ENCODE measurements around the gene ARHGAP26. TPM values are rescaled to one million over a fixed set of nuclear protein-coding genes. Genes with fewer than 3 reads are reported as not detected.
A peak's percentile ranks its signal among the peaks of the same experiment; 100 is the strongest.

The ARHGAP26 gene
- total and polyA plus RNA-seq, 2 donors (not counting 3 experiments of a cell fraction or from before 2014, with no cell fraction given): 3.1 to 16.2 TPM

- intact Hi-C loops (cut with micrococcal nuclease) (no loop called here), dilution Hi-C loops (cut with MboI; ENCODE audit: extremely low pct_ligation_motif_present, low sequenced_read_pairs) (no loop called here)
- H3K4me2 ChIP-seq (ENCODE audit: insufficient read depth, low read length): no peak overlapping the region
- H3K27me3 ChIP-seq (ENCODE audit: control insufficient read depth in 2 of 2, insufficient read depth in 2 of 2, low read length in 2 of 2): no peaks in the 10 kb centered on the region
- peak; percentile 8 for FAIRE-seq
- TF ChIP-seq JUN (IDR thresholded peaks at IDR 0.05; ENCODE audit: borderline replicate concordance, insufficient read depth, insufficient read length, low read depth): no peak
- TF ChIP-seq POLR2AphosphoS5 (IDR thresholded peaks at IDR 0.05; ENCODE audit: insufficient read depth, low read depth, low read length): no peak
- TF ChIP-seq GATA2 (IDR thresholded peaks at IDR 0.05; ENCODE audit: insufficient read depth, insufficient read length, low read depth, low read length): no peak
- TF ChIP-seq FOS (IDR thresholded peaks at IDR 0.05; ENCODE audit: borderline replicate concordance, insufficient read depth, low read length): no peak
- no peak for TF ChIP-seq POLR2A (IDR thresholded peaks at IDR 0.05; ENCODE audit: low read depth, low read length)
- TF ChIP-seq CTCF (IDR thresholded peaks at IDR 0.05; ENCODE audit: extremely low read depth in 1 of 2, insufficient read depth in 1 of 2, low read depth in 1 of 2, low read length in 2 of 2): no peak
- no peak for TF ChIP-seq EZH2 (IDR thresholded peaks at IDR 0.05; ENCODE audit: borderline replicate concordance, low read depth, low read length, severe bottlenecking)
- TF ChIP-seq MAX (IDR thresholded peaks at IDR 0.05; ENCODE audit: insufficient read depth, insufficient read length): no peak
- no peak for TF ChIP-seq MYC (IDR thresholded peaks at IDR 0.05; ENCODE audit: low read depth, low read length)
- no peak overlapping the region for H2AFZ ChIP-seq (ENCODE audit: low read depth, low read length)
- no peak overlapping the region for H3K27ac ChIP-seq (ENCODE audit: insufficient read depth, low read depth, low read length)
- no TSS peak for BruUV-seq (replicated peaks)
- H4K20me1 ChIP-seq (replicated peaks; ENCODE audit: control insufficient read depth, extremely low read depth, insufficient read depth, low read length): no peaks in the 10 kb centered on the region
- H3K9me1 ChIP-seq (replicated peaks; ENCODE audit: control insufficient read depth, extremely low read depth, insufficient read depth, low read length): no peaks in the 10 kb centered on the region
- CTCF ChIA-PET: interaction anchor here (1.9 kb wide), 1 partner anchor 13 kb away, joined by 7 read pairs; no protein-coding TSS in a partner anchor
- no peaks in the 10 kb centered on the region for H3K4me1 ChIP-seq (ENCODE audit: control insufficient read depth, extremely low read depth, insufficient read depth, low read length)
- no peak overlapping the region for H3K4me3 ChIP-seq (replicated peaks in 1 of 3; ENCODE audit: insufficient read depth in 1 of 3, low read depth in 1 of 3, low read length in 3 of 3)
- DNase-seq (ENCODE audit: low read depth, low spot score): no peak
- H3K36me3 ChIP-seq (ENCODE audit: control insufficient read depth in 2 of 2, extremely low read depth in 1 of 2, insufficient read depth in 2 of 2, low read length in 2 of 2): no peaks in the 10 kb centered on the region
- H3K9ac ChIP-seq (replicated peaks; ENCODE audit: extremely low read depth, insufficient read depth, low read length): no peak overlapping the region
- no peaks in the 10 kb centered on the region for H3K9me3 ChIP-seq (replicated peaks; ENCODE audit: control insufficient read depth, insufficient read depth, low read length)
- POLR2A ChIA-PET: no interaction called here
- H3K79me2 ChIP-seq (ENCODE audit: control insufficient read depth, insufficient read depth, low read length): no peaks in the 10 kb centered on the region
Measured at GRCh38 chr5:143154510-143155370, 384.6 kb downstream of the ARHGAP26 start.
